Right lobe of liver (tissue), 4 donors: Measurements from ENCODE around the gene IFT74.

Experiments used
- POLR2A ChIP-seq: fragments of 450-650 bp; IDR thresholded peaks from one replicate; pipeline ENCODE4 v1.6.1; 2017; ENCODE audit warnings: antibody characterized with exemption, mild to moderate bottlenecking
- TF ChIP-seq, protein P1 (sequence below), 4 donors: fragments of 200-600 bp in 3 of 4; fragments of 450-650 bp in 1 of 4; IDR thresholded peaks; one replicate each; pipeline versions ENCODE4 v1.5.1 to v1.8.0; 2016 to 2022; ENCODE audit warnings: antibody characterized with exemption in 4 of 4, mild to moderate bottlenecking in 2 of 4
- donor health status: DM: no; HTN: no; CAD: no.
- donor health status: DM: no; HTN: no; CAD: no.
- donor health status: DM: no; HTN: yes; CAD: no.

- TF ChIP-seq, protein P1, sequence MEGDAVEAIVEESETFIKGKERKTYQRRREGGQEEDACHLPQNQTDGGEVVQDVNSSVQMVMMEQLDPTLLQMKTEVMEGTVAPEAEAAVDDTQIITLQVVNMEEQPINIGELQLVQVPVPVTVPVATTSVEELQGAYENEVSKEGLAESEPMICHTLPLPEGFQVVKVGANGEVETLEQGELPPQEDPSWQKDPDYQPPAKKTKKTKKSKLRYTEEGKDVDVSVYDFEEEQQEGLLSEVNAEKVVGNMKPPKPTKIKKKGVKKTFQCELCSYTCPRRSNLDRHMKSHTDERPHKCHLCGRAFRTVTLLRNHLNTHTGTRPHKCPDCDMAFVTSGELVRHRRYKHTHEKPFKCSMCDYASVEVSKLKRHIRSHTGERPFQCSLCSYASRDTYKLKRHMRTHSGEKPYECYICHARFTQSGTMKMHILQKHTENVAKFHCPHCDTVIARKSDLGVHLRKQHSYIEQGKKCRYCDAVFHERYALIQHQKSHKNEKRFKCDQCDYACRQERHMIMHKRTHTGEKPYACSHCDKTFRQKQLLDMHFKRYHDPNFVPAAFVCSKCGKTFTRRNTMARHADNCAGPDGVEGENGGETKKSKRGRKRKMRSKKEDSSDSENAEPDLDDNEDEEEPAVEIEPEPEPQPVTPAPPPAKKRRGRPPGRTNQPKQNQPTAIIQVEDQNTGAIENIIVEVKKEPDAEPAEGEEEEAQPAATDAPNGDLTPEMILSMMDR (IDR thresholded peaks at IDR 0.05) = no peak
- TF ChIP-seq POLR2A = no peak
These were observed 30.6 kb upstream of the IFT74 start for GRCh38 chr9:26925609-26926008.
